B cell (primary cell): ENCODE results near the gene GLIS1.

Experiments
- CTCF ChIP-seq: fragments of 200-600 bp; IDR thresholded peaks from one replicate; pipeline ENCODE4 v1.8.0; 2022; ENCODE audit warnings: antibody characterized with exemption, mild to moderate bottlenecking
- EZH2 ChIP-seq: IDR thresholded peaks from 2 replicates; pipeline ENCODE4 v1.6.1; 2012; ENCODE audit warnings: borderline replicate concordance, low read depth, mild to moderate bottlenecking, moderate library complexity, low read length; ENCODE audit not compliant: insufficient read depth, poor library complexity, severe bottlenecking

- TF ChIP-seq CTCF (no peak), EZH2 (no peak)
Observed at GRCh38 chr1:53463961-53464899, 274.7 kb downstream of the GLIS1 start.
